GM19452 (cell line): ENCODE data around the gene PPP1R12B.
A peak's percentile ranks its signal among the peaks of the same experiment; 100 is the strongest.
"Not testable (repeated sequence)": the region's sequence is repeated elsewhere in the genome, so short reads cannot be mapped to it uniquely, and the experiment has no call there.

Experiments used
- ATAC-seq: cut with Tn5 transposase; IDR thresholded peaks from one replicate; pipeline ENCODE4 v1.9.1; 2021; ENCODE audit not compliant: unreplicated experiment

Gene PPP1R12B

GRCh38 chr1:202553078-202553477, 204.6 kb downstream of the PPP1R12B start:
- ATAC-seq, result not testable (repeated sequence)

GRCh38 chr1:202553560-202554038, 205.1 kb downstream of the PPP1R12B start:
- no peak for ATAC-seq

- not testable (repeated sequence) for ATAC-seq
Observed at GRCh38 chr1:202554619-202555018, 206.1 kb downstream of the PPP1R12B start.

GRCh38 chr1:202556037-202556436, 207.5 kb downstream of the PPP1R12B start:
- ATAC-seq, result not testable (repeated sequence)

- not testable (repeated sequence) for ATAC-seq
Observed at GRCh38 chr1:202557662-202558061, 209.2 kb downstream of the PPP1R12B start.

- ATAC-seq, result no peak
Observed at GRCh38 chr1:202561240-202561639, 212.7 kb downstream of the PPP1R12B start.

GRCh38 chr1:202561726-202562443, 213.4 kb downstream of the PPP1R12B start:
- no peak for ATAC-seq

GRCh38 chr1:202562444-202563060, 214.1 kb downstream of the PPP1R12B start:
- no peak for ATAC-seq

- no peak for ATAC-seq
Observed at GRCh38 chr1:202563818-202564217, 215.3 kb downstream of the PPP1R12B start.

GRCh38 chr1:202564958-202565495, 216.5 kb downstream of the PPP1R12B start:
- ATAC-seq, result no peak

GRCh38 chr1:202565890-202566602, 217.5 kb downstream of the PPP1R12B start:
- peak; percentile 79 for ATAC-seq

GRCh38 chr1:202567738-202568137, 219.2 kb downstream of the PPP1R12B start:
- ATAC-seq, result no peak

GRCh38 chr1:202568410-202568809, 219.9 kb downstream of the PPP1R12B start:
- no peak for ATAC-seq

GRCh38 chr1:202568826-202569225, 220.3 kb downstream of the PPP1R12B start:
- ATAC-seq, result no peak

- no peak for ATAC-seq
Observed at GRCh38 chr1:202569393-202570322, 221.2 kb downstream of the PPP1R12B start.

- no peak for ATAC-seq
Observed at GRCh38 chr1:202571719-202572339, 223.3 kb downstream of the PPP1R12B start.

GRCh38 chr1:202572867-202573266, 224.4 kb downstream of the PPP1R12B start:
- ATAC-seq, result no peak

GRCh38 chr1:202575918-202576653, 227.6 kb downstream of the PPP1R12B start:
- ATAC-seq, result no peak

- no peak for ATAC-seq
Observed at GRCh38 chr1:202576816-202577215, 228.3 kb downstream of the PPP1R12B start.
